AG04450 (cell line): ENCODE measurements around the gene FAM240B. TPM values are rescaled to one million over a fixed set of nuclear protein-coding genes. Genes with fewer than 3 reads are reported as not detected.

Source experiments
- CTCF ChIA-PET: fragments of 300-600, 350-600 bp; formaldehyde crosslinking; extraction: SDS; loops from one replicate; lab custom pipeline; 2022; ENCODE audit warnings: antibody characterized with exemption, inconsistent platforms; lab: Charles Lee
- POLR2A ChIA-PET: fragments of 350-600 bp; formaldehyde crosslinking; extraction: SDS; loops from one replicate; lab custom pipeline; 2021; ENCODE audit warnings: antibody characterized with exemption, inconsistent platforms; lab: Yijun Ruan, JAX
- DNase-seq: peaks from one replicate; pipeline ENCODE4 v3.0.0-alpha.2; 2011; ENCODE audit warnings: low read depth, low spot score
- H3K27ac ChIP-seq: one replicate; pipeline ENCODE4 v1.5.1; 2012; ENCODE audit warnings: low read depth, low read length, control low read depth
- H3K27me3 ChIP-seq: one replicate; pipeline ENCODE4 v1.6.0; 2012; ENCODE audit warnings: low read length; ENCODE audit not compliant: control insufficient read depth, insufficient read depth
- H3K4me3 ChIP-seq: 2 replicates; pipeline ENCODE4 v1.5.1; 2011; ENCODE audit warnings: mild to moderate bottlenecking, low read depth, low read length, control low read depth
- H3K9me3 ChIP-seq: 2 replicates; pipeline ENCODE4 v1.5.1; 2012; ENCODE audit warnings: low read length; ENCODE audit not compliant: control insufficient read depth, insufficient read depth
- CTCF ChIP-seq: IDR thresholded peaks from 2 replicates; pipeline ENCODE4 v1.5.1; 2011; ENCODE audit warnings: low read depth, low read length, control low read depth, inconsistent platforms
- polyA plus RNA-seq: library from polyadenylated mRNA; depleted of rRNA; stranded (reverse); fragments of >200 nt; gene quantifications from 2 replicates; pipeline ENCODE4 v1.2.3, GENCODE V29; 2011; rRNA removed
- small RNA-seq: library from RNA; depleted of rRNA; stranded (forward); fragments of <200 nt; gene quantifications from one replicate; pipeline ENCODE3, GENCODE V24; 2012; ENCODE audit warnings: low read depth; ENCODE audit not compliant: insufficient read length

FAM240B gene
- polyA plus RNA-seq, 1 experiment = not detected

- TF ChIP-seq CTCF = no peak
- Histone ChIP-seq H3K4me3 (no peak overlapping the region), H3K9me3 (no peaks in the 10 kb centered on the region), H3K27ac (no peak overlapping the region), H3K27me3 (peaks cover 9% of the 10 kb centered on the region)
- ChIA-PET POLR2A (no interaction called here), CTCF (no interaction called here)
- DNase-seq = no peak
Observed at GRCh38 chr9:38649731-38650363, 70.1 kb downstream of the FAM240B start.

- Histone ChIP-seq H3K27ac (no peak overlapping the region), H3K4me3 (no peak overlapping the region), H3K9me3 (no peaks in the 10 kb centered on the region), H3K27me3 (no peaks in the 10 kb centered on the region)
- DNase-seq = no peak
- ChIA-PET POLR2A (no interaction called here), CTCF (interaction anchor here (0.8 kb wide), 1 partner anchor 25 kb away, joined by 3 read pairs; no protein-coding TSS in a partner anchor)
- TF ChIP-seq CTCF = no peak
Observed at GRCh38 chr9:38644601-38645000, 75.3 kb downstream of the FAM240B start.

Small RNA genes within 50 kb of the gene (small RNA-seq; reads per million reads assigned to genes)
- not detected for gene RNU6-765P

Other genes with a start within 250 kb of the FAM240B start
- gene ANKRD18A, start 99.5 kb downstream of the FAM240B start, polyA plus RNA-seq = 0.31 TPM in 1 of 2 replicates, not detected in the other